GM18909 (cell line): ENCODE measurements around the gene MTRF1.
"Not testable (repeated sequence)": the region's sequence is repeated elsewhere in the genome, so short reads cannot be mapped to it uniquely, and the experiment has no call there.

ENCODE experiments used
- ATAC-seq: cut with Tn5 transposase; IDR thresholded peaks from one replicate; pipeline ENCODE4 v1.9.1; 2021; ENCODE audit warnings: mild to moderate bottlenecking; ENCODE audit not compliant: unreplicated experiment, poor library complexity

Gene MTRF1

GRCh38 chr13:41182231-41182630 lies 81.1 kb downstream of the MTRF1 start:
- no peak for ATAC-seq

GRCh38 chr13:41179593-41180250 lies 83.7 kb downstream of the MTRF1 start:
- no peak for ATAC-seq

- ATAC-seq = no peak
Measured at GRCh38 chr13:41178040-41178439, 85.3 kb downstream of the MTRF1 start.

- ATAC-seq = no peak
Measured at GRCh38 chr13:41177616-41178015, 85.8 kb downstream of the MTRF1 start.

GRCh38 chr13:41175576-41175975 lies 87.8 kb downstream of the MTRF1 start:
- ATAC-seq = not testable (repeated sequence)
